ENCODE data around the gene MRFAP1.
"Not testable (repeated sequence)": the region's sequence is repeated elsewhere in the genome, so short reads cannot be mapped to it uniquely, and the experiment has no call there.

The MRFAP1 gene

GRCh38 chr4:6612961-6613675 is 27.4 kb upstream of the MRFAP1 start:
- DNase-seq: no peak

GRCh38 chr4:6613676-6614651 is 26.5 kb upstream of the MRFAP1 start:
- DNase-seq: no peak

GRCh38 chr4:6614701-6615230 is 25.7 kb upstream of the MRFAP1 start:
- DNase-seq: no peak

GRCh38 chr4:6616087-6616995 is 24.1 kb upstream of the MRFAP1 start:
- DNase-seq: no peak

GRCh38 chr4:6617246-6617645 is 23.2 kb upstream of the MRFAP1 start:
- DNase-seq: no peak

- DNase-seq: no peak
These were observed 21.9 kb upstream of the MRFAP1 start for GRCh38 chr4:6618386-6619115.

GRCh38 chr4:6619116-6619465 is 21.4 kb upstream of the MRFAP1 start:
- no peak for DNase-seq

- no peak for DNase-seq
These were observed 20.8 kb upstream of the MRFAP1 start for GRCh38 chr4:6619466-6620255.

GRCh38 chr4:6620296-6620695 is 20.2 kb upstream of the MRFAP1 start:
- no peak for DNase-seq

- DNase-seq: no peak
These were observed 19.5 kb upstream of the MRFAP1 start for GRCh38 chr4:6620891-6621555.

GRCh38 chr4:6621556-6621927 is 18.9 kb upstream of the MRFAP1 start:
- no peak for DNase-seq

- DNase-seq: no peak
These were observed 17.7 kb upstream of the MRFAP1 start for GRCh38 chr4:6622744-6623143.

- no peak for DNase-seq
These were observed 15.2 kb upstream of the MRFAP1 start for GRCh38 chr4:6625256-6625655.

GRCh38 chr4:6626066-6626465 is 14.4 kb upstream of the MRFAP1 start:
- no peak for DNase-seq

GRCh38 chr4:6627832-6628231 is 12.7 kb upstream of the MRFAP1 start:
- DNase-seq: no peak

GRCh38 chr4:6628484-6628883 is 12.0 kb upstream of the MRFAP1 start:
- not testable (repeated sequence) for DNase-seq

GRCh38 chr4:6632125-6632524 is 8.4 kb upstream of the MRFAP1 start:
- DNase-seq: no peak

GRCh38 chr4:6633091-6633906 is 7.2 kb upstream of the MRFAP1 start:
- no peak for DNase-seq

- DNase-seq: no peak
These were observed 5.7 kb upstream of the MRFAP1 start for GRCh38 chr4:6634746-6635145.
